Measurements from ENCODE around the gene BPIFB6. TPM values are rescaled to one million over a fixed set of nuclear protein-coding genes. Genes with fewer than 3 reads are reported as not detected.

The BPIFB6 gene
- total RNA-seq, 1 experiment from 2014 or later: not detected

DNA sequence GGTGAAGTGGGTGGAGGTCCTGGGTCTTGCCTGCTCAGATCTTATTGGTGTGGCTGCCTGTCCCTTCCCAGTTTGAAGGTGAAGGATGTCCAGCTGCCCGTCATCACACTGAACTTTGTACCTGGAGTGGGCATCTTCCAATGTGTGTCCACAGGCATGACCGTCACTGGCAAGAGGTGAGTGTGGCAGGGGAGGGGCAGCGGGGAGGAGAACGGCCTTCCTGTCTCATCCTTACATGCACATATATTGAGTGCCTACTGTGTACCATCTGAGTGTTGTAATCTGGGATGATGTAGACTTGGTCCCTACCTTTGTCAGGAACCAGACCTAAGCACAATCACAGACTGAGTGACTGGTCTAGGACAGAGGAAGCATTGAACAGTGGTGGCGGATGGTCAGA lies 2.7 kb downstream of the BPIFB6 start:
- intact Hi-C loops (cut with micrococcal nuclease; ENCODE audit: unreplicated experiment): no loop called here
- no peak for TF ChIP-seq EZH2 (IDR thresholded peaks at IDR 0.05; ENCODE audit: borderline replicate concordance, low read depth, low read length, poor library complexity, severe bottlenecking)
- TF ChIP-seq, protein P1, sequence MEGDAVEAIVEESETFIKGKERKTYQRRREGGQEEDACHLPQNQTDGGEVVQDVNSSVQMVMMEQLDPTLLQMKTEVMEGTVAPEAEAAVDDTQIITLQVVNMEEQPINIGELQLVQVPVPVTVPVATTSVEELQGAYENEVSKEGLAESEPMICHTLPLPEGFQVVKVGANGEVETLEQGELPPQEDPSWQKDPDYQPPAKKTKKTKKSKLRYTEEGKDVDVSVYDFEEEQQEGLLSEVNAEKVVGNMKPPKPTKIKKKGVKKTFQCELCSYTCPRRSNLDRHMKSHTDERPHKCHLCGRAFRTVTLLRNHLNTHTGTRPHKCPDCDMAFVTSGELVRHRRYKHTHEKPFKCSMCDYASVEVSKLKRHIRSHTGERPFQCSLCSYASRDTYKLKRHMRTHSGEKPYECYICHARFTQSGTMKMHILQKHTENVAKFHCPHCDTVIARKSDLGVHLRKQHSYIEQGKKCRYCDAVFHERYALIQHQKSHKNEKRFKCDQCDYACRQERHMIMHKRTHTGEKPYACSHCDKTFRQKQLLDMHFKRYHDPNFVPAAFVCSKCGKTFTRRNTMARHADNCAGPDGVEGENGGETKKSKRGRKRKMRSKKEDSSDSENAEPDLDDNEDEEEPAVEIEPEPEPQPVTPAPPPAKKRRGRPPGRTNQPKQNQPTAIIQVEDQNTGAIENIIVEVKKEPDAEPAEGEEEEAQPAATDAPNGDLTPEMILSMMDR (conservative IDR thresholded peaks at IDR 0.05; ENCODE audit: low read depth, low read length): no peak
- ChIA-PET CTCF (no interaction called here), POLR2A (ENCODE audit: low non-redundant PET) (no interaction called here)
- no peak for DNase-seq (ENCODE audit: low spot score)
- BruUV-seq (replicated peaks): no TSS peak
- Histone ChIP-seq H3K36me3 (ENCODE audit: insufficient read depth, low read length, poor library complexity, severe bottlenecking) (no peaks in the 10 kb centered on the region), H3K27ac (ENCODE audit: low read depth, low read length, poor library complexity, severe bottlenecking) (no peak overlapping the region), H3K9me3 (ENCODE audit: low read depth, low read length, poor library complexity, severe bottlenecking) (no peaks in the 10 kb centered on the region), H3K4me3 (ENCODE audit: low read depth, low read length, poor library complexity, severe bottlenecking) (no peak overlapping the region), H3K27me3 (replicated peaks; ENCODE audit: insufficient read depth, low read depth, low read length, poor library complexity) (peaks cover 5% of the 10 kb centered on the region), H3K4me1 (ENCODE audit: insufficient read depth, low read length, poor library complexity, severe bottlenecking) (no peaks in the 10 kb centered on the region)

DNA sequence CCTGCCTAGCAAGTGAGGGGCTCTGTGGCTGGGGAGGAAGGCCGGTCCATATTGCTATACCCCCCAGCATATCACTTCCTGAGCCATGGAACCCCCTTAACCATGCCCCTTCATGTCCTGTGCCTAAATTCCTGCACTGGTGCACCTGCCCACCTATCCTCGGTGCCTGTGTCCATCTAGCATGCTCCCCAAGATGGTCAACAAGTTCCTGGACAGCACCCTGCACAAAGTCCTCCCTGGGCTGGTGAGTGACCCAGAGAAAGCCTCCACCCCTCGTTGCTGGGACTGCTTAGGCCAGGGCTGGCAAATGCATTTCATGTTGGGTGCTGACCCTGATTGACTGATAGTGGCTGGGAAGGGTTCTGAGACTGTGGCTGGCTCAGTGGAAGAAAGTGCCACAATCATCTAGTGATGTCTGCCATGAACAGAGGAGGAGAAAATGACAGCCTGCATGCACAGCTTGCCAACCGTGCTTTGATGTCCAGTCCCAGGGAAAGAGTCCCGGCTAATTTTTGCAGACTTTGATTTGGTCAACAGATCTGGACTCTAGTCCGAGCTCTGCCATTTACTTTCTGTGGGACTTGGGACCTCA lies 3.5 kb downstream of the BPIFB6 start:
- BruUV-seq (replicated peaks): no TSS peak
- intact Hi-C loops (cut with micrococcal nuclease; ENCODE audit: unreplicated experiment): no loop called here
- H3K36me3 ChIP-seq (ENCODE audit: insufficient read depth, low read length, poor library complexity, severe bottlenecking): no peaks in the 10 kb centered on the region
- H3K27me3 ChIP-seq (replicated peaks; ENCODE audit: insufficient read depth, low read depth, low read length, poor library complexity): no peaks in the 10 kb centered on the region
- ChIA-PET POLR2A (ENCODE audit: low non-redundant PET) (no interaction called here), CTCF (no interaction called here)
- H3K4me3 ChIP-seq (ENCODE audit: low read depth, low read length, poor library complexity, severe bottlenecking): no peak overlapping the region
- TF ChIP-seq EZH2 (IDR thresholded peaks at IDR 0.05; ENCODE audit: borderline replicate concordance, low read depth, low read length, poor library complexity, severe bottlenecking): no peak
- TF ChIP-seq, protein P1 (conservative IDR thresholded peaks at IDR 0.05; ENCODE audit: low read depth, low read length): no peak
- H3K9me3 ChIP-seq (ENCODE audit: low read depth, low read length, poor library complexity, severe bottlenecking): no peaks in the 10 kb centered on the region
- no peak for DNase-seq (ENCODE audit: low spot score)
- no peaks in the 10 kb centered on the region for H3K4me1 ChIP-seq (ENCODE audit: insufficient read depth, low read length, poor library complexity, severe bottlenecking)
- no peak overlapping the region for H3K27ac ChIP-seq (ENCODE audit: low read depth, low read length, poor library complexity, severe bottlenecking)

DNA sequence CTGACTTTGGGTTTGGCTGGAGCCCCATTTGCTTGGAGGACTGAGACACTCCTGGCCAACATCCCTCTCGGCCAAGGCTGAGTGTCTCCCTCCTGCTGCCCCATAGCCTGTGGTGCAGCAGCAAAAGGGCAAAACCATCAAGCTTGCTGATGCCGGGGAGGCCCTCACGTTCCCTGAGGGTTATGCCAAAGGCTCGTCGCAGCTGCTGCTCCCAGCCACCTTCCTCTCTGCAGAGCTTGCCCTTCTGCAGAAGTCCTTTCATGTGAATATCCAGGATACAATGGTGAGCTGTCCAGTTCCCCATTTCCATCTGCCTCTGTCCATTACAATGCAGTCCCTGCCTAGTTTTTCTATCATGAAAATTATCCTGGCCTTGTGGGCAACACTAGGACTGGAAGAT lies 6.0 kb downstream of the BPIFB6 start:
- BruUV-seq (replicated peaks): no TSS peak
- intact Hi-C loops (cut with micrococcal nuclease; ENCODE audit: unreplicated experiment): no loop called here
- POLR2A ChIA-PET (ENCODE audit: low non-redundant PET): no interaction called here

More for the DNA sequence above, 6.0 kb downstream of the BPIFB6 start:
- H3K36me3 ChIP-seq (ENCODE audit: insufficient read depth, low read length, poor library complexity, severe bottlenecking): no peaks in the 10 kb centered on the region
- no peaks in the 10 kb centered on the region for H3K4me1 ChIP-seq (ENCODE audit: insufficient read depth, low read length, poor library complexity, severe bottlenecking)
- no peak overlapping the region for H3K27ac ChIP-seq (ENCODE audit: low read depth, low read length, poor library complexity, severe bottlenecking)
- no peak overlapping the region for H3K4me3 ChIP-seq (ENCODE audit: low read depth, low read length, poor library complexity, severe bottlenecking)
- no peaks in the 10 kb centered on the region for H3K9me3 ChIP-seq (ENCODE audit: low read depth, low read length, poor library complexity, severe bottlenecking)
- CTCF ChIA-PET: no interaction called here
- DNase-seq (ENCODE audit: low spot score): no peak
- no peak for TF ChIP-seq EZH2 (IDR thresholded peaks at IDR 0.05; ENCODE audit: borderline replicate concordance, low read depth, low read length, poor library complexity, severe bottlenecking)
- TF ChIP-seq, protein P1 (conservative IDR thresholded peaks at IDR 0.05; ENCODE audit: low read depth, low read length): no peak
- H3K27me3 ChIP-seq (replicated peaks; ENCODE audit: insufficient read depth, low read depth, low read length, poor library complexity): no peaks in the 10 kb centered on the region
